Embryonic facial prominence (tissue), 1 donor: ENCODE results near the gene SLC17A9.
"Not testable (repeated sequence)": the region's sequence is repeated elsewhere in the genome, so short reads cannot be mapped to it uniquely, and the experiment has no call there.

Experiments
- DNase-seq: peaks from one replicate; pipeline ENCODE4 v3.0.0-alpha.2; 2016; ENCODE audit errors: extremely low spot score

SLC17A9 gene

GRCh38 chr20:62920039-62920645 is 32.4 kb upstream of the SLC17A9 start:
- DNase-seq = no peak

GRCh38 chr20:62921119-62921687 is 31.3 kb upstream of the SLC17A9 start:
- no peak for DNase-seq

- no peak for DNase-seq
Measured at GRCh38 chr20:62922451-62922921, 30.0 kb upstream of the SLC17A9 start.

GRCh38 chr20:62923059-62923668 is 29.3 kb upstream of the SLC17A9 start:
- not testable (repeated sequence) for DNase-seq

GRCh38 chr20:62923669-62924441 is 28.7 kb upstream of the SLC17A9 start:
- no peak for DNase-seq

- no peak for DNase-seq
Measured at GRCh38 chr20:62924442-62925075, 27.9 kb upstream of the SLC17A9 start.

- no peak for DNase-seq
Measured at GRCh38 chr20:62925076-62925419, 27.5 kb upstream of the SLC17A9 start.

GRCh38 chr20:62925420-62926228 is 26.9 kb upstream of the SLC17A9 start:
- DNase-seq = no peak

- DNase-seq = peak; percentile 66
Measured at GRCh38 chr20:62926229-62927127, 26.0 kb upstream of the SLC17A9 start, which contains the start of gene DIDO1. Gene DIDO1 (minus strand): TSS chr20:62926505.

GRCh38 chr20:62927128-62927705 is 25.3 kb upstream of the SLC17A9 start:
- no peak for DNase-seq

GRCh38 chr20:62928246-62928939 is 24.1 kb upstream of the SLC17A9 start:
- DNase-seq = no peak

GRCh38 chr20:62929051-62929538 is 23.4 kb upstream of the SLC17A9 start:
- DNase-seq = no peak

- no peak for DNase-seq
Measured at GRCh38 chr20:62931464-62931863, 21.0 kb upstream of the SLC17A9 start.

GRCh38 chr20:62933966-62934365 is 18.5 kb upstream of the SLC17A9 start:
- no peak for DNase-seq

GRCh38 chr20:62935204-62935967 is 17.1 kb upstream of the SLC17A9 start:
- no peak for DNase-seq

- DNase-seq = no peak
Measured at GRCh38 chr20:62935968-62936585, 16.4 kb upstream of the SLC17A9 start.

GRCh38 chr20:62937268-62938104 is 15.0 kb upstream of the SLC17A9 start:
- DNase-seq = peak; percentile 96
